GM12891 (cell line): ENCODE measurements around the gene AADACL4.
A peak's percentile ranks its signal among the peaks of the same experiment; 100 is the strongest.

Experiments used
- DNase-seq: peaks from one replicate; pipeline ENCODE4 v3.0.0; 2011; ENCODE audit warnings: low spot score; ENCODE audit not compliant: insufficient read length
- FAIRE-seq: peaks from 2 replicates; lab custom pipeline; 2011; peaks lifted over from hg19 to GRCh38; lab: Jason Lieb, UNC
- PAX5 ChIP-seq: IDR thresholded peaks from 2 replicates; pipeline ENCODE4 v1.6.1; 2011; ENCODE audit warnings: low read length, moderate library complexity, mild to moderate bottlenecking; ENCODE audit not compliant: insufficient read depth, severe bottlenecking
- POLR2A ChIP-seq: IDR thresholded peaks from 2 replicates; pipeline ENCODE4 v1.6.1; 2011; ENCODE audit warnings: low read depth, low read length, control low read depth
- POLR2AphosphoS5 ChIP-seq: IDR thresholded peaks from 2 replicates; pipeline ENCODE4 v1.6.1; 2011; ENCODE audit warnings: low read depth, low read length, control low read depth
- POU2F2 ChIP-seq: IDR thresholded peaks from 2 replicates; pipeline ENCODE4 v1.6.1; 2011; ENCODE audit warnings: low read depth, mild to moderate bottlenecking, control low read depth, low read length, moderate library complexity
- SPI1 ChIP-seq: IDR thresholded peaks from 2 replicates; pipeline ENCODE4 v1.6.1; 2011; ENCODE audit warnings: low read depth, low read length, control low read depth
- TAF1 ChIP-seq: IDR thresholded peaks from 2 replicates; pipeline ENCODE4 v1.6.1; 2011; ENCODE audit warnings: low read depth, low read length, control low read depth

AADACL4 gene

DNA sequence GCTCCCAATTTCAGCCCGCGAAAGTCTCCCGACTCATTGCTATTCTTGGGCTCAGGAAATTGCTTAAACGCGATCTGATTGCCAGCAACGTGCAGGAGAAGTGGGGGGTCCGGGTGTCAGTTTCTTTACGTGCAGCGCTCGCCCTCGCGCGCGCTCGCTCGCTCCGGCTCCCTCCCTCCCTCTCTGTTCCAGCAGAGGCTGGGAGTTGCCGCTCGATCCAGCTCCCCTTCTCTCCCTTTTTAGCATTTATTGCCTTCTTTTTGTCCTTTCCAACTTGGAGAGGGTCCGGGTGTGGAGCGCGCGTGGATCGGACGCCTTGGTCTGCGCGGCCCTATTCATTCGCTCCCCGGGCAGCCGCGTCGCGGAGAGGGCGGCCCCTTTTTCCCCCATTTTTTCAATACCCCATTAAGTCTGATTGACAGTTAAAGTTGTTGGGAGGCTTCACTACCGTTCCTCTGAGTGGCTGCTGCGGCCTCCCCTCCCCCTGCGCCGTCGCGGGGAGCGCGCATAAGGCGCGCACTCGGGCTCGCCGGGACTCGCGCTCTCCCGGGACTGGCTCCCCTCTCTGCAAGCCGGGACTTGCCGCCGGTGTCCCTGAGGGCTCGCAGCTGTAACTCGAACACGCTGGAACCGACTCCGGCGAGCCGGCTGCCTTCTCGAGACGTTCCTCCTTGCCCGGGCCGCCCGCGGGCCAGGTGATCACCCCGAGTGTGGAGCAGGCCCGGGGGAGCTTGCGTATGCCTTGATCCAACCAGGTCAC is 25.8 kb upstream of the AADACL4 start, which contains the start of gene DHRS3:
DHRS3 (minus strand) TSS at position 310 of the 760 bp plus-strand sequence. CDS start 862 bp downstream, outside the sequence.
- peak; percentile 46 for DNase-seq
- FAIRE-seq: no peak
- TF ChIP-seq SPI1 (no peak), POU2F2 (no peak), POLR2AphosphoS5 (no peak), TAF1 (no peak), POLR2A (no peak), PAX5 (no peak)

DNA sequence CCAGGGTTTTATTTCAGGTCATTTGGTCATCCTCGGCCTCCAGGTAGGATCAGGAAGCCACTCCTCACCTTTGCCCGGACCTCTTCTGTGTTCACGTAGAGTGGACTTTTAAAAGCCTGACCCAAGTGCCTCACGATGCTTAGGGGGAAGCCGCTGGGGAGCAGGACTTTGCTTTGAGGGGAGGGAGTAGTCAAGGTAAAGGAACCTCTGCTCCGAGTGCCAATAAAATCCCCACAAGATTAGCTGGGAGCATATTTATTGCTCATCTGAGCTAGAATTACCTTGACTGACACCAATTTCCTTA is 25.3 kb upstream of the AADACL4 start:
- TF ChIP-seq SPI1 (no peak), POLR2AphosphoS5 (no peak), POU2F2 (no peak), PAX5 (no peak), POLR2A (no peak), TAF1 (no peak)
- DNase-seq (no peak), FAIRE-seq (no peak)

DNA sequence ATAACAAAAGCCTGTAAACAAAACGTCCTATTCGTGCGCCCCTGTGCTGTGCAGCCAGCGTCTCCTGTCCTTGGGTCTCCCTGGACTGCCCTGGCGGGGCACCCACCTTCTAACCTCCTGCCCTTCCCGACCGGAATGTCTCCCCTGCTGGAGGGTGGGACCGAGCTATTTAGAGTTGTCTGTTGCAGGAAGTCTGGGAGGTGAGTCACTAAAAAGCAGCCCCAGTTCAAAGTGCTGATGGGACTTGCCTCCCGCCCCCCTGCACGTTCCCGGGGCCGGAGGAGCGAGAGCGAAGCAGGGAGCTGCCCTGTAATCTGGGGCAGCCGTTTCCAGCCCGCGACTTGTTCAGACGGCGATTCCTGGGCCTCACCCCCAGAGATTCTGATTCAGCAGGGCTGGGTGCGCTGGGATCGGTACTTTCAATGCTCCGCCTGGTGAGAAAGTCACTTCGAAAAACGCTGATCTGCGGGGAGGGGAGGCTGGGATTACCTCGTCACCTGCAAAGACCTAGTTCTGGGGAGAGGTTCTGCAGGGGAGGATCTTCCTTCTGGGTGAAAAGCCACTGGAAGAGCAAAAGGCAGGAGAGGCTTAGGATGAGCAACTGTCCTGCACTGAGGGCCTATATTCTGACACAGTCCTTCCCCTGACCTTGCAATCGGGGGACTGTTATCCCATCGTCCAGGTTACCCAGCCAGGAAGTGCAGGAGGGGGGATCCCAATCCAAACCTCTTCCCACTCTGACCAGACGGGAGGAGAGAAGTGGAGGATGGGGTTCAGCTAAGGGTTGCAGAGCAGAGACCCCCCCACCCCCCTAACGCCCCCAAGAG is 24.7 kb upstream of the AADACL4 start:
- TF ChIP-seq TAF1 (no peak), PAX5 (no peak), POU2F2 (no peak), SPI1 (no peak), POLR2A (no peak), POLR2AphosphoS5 (no peak)
- DNase-seq: no peak
- FAIRE-seq: no peak

DNA sequence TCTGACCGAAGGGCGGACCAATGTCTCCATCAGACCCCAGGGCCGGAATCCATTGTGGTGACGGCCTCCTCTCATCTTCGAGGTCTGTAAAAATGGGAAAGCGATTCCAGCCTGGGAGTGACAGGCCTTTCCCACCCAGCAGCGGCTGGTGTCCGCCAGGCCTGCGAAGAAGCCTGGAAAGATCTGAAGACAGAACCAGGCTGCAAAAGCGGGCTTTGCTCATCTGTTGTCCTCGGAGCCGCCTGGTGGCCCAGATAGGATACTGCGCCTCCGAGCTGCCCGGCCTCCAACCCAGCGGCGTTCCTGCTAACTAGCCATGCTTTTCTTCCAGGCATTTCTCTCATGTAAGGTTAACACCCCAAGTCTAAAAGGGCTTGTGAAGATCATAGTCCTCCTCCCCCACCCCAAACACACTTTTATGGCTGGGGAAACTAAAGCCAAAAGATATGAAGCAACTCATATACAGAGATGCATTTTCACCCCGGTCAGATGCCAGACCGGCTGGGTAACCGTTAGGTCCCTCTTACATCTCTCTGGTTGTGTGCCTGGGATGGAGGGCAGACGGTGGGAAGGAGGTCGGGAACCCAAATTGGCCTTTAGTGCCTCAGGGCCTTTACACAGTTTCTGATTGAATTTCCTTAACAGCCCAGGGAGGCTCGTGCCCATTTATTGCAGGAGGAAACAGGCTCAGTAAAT is 23.9 kb upstream of the AADACL4 start:
- FAIRE-seq (no peak), DNase-seq (peak; percentile 69)
- no peak for TF ChIP-seq POLR2A
- no peak for TF ChIP-seq TAF1
- TF ChIP-seq SPI1: no peak
- no peak for TF ChIP-seq POLR2AphosphoS5
- no peak for TF ChIP-seq PAX5
- TF ChIP-seq POU2F2: no peak

DNA sequence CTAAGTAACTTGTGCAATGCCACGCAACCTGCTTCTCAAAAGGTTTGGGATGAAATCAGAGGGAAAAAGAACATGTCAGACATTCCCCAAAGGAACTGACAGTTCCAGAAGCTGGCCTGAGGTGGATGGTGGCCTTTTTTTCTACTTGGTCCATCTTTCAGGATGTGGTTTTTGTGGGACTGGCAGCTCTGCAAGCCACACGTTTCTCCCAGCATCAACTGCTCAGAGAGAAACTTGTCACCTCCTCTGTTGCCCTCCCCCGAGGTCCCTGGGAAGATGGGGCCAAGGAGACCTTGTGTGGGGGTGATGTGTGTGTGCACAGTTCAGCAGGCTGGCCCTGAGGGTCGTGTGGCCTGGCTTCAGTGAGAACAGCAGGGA is 23.4 kb upstream of the AADACL4 start:
- FAIRE-seq: no peak
- DNase-seq: no peak
- TF ChIP-seq TAF1 (no peak), SPI1 (no peak), PAX5 (no peak), POLR2AphosphoS5 (no peak), POU2F2 (no peak), POLR2A (no peak)

DNA sequence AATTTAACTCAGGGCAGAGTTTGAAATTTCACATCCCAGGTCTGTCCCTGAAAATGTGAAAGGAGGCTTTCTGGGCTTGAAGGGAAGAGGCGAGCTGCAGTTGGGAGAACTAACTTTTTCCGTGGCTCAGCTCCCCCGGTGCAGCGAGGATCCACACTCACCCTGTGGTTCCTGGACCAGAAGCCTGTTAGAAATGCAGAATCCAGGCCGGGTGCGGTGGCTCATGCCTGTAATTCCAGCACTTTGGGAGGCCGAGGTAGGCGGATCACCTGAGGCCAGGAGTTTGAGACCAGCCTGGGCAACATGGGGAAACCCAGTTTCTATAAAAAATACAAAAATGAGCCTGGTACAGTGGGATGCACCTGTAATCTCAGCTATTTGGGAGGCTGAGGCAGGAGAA is 23.0 kb upstream of the AADACL4 start:
- FAIRE-seq (no peak), DNase-seq (no peak)
- TF ChIP-seq POLR2A: no peak
- TF ChIP-seq TAF1: no peak
- TF ChIP-seq POLR2AphosphoS5: no peak
- no peak for TF ChIP-seq POU2F2
- no peak for TF ChIP-seq SPI1
- no peak for TF ChIP-seq PAX5

DNA sequence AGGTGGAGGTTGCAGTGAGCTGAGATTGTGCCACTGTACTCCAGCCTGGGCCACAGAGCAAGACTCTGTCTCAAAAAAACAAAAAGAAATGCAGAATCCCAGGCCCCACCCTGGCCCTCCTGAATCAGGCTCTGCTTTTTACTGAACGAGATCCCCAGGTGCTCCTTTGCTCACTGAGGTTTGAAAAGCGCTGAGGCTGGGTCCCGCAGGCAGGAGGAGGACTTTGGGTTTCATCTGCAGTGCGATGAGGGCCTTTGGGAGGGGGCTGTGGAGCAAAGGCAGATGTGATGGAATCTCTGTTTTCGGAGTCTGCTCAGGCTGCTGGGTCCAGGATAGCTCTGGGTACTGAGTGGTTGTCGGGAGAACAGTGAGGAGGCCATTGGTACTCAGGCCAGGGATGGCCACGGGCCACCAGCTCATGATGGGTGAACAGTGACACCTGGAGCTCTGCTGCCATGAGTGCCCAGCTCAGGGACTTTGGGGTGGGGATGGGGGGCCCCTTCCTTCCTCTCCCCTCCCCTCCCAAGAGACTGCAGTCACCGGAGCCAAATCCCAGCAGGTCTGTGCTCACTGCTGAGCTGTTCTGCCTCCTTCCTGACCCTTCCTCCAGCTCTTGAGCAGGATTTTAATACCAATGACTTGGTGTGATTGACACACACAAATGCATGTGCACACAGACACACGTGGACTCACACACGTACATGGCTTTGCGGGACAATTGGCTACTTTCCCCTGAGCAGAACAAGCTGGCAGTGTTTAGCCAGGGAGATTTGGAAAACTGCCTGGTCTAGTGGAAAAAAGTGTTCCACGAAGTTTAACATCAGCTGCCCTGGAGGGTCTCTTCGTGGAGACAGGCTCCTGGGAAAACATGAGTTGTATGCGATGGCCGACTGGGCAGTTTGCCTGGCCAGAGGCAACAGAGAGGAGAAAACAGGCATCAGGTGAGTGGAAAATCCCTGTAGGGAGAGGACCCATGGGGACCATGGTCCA is 22.2 kb upstream of the AADACL4 start:
- no peak for TF ChIP-seq POLR2AphosphoS5
- no peak for TF ChIP-seq PAX5
- TF ChIP-seq TAF1: no peak
- no peak for TF ChIP-seq POU2F2
- TF ChIP-seq SPI1: no peak
- no peak for TF ChIP-seq POLR2A
- no peak for DNase-seq
- FAIRE-seq: no peak

DNA sequence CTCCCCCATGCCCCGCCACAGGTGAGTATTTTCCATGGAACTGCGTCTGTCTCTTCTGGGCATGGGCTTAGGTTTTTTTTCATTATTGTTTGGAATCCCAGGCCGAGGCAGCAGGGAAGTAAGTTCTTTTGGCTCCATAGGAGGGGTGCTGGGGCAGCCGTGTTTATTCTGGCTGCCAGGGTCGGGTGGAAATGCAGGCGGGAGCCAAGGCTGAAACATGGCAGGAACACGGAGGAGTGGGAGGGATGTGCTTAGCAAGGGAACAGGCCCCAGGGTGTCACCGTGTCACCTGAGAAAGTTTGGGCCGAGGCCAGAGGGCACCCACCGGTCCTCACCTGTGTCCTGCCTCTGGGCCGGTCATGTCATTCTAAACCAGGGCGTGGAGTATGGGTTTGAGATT is 21.4 kb upstream of the AADACL4 start:
- FAIRE-seq (no peak), DNase-seq (no peak)
- no peak for TF ChIP-seq POLR2AphosphoS5
- no peak for TF ChIP-seq PAX5
- TF ChIP-seq POLR2A: no peak
- TF ChIP-seq TAF1: no peak

DNA sequence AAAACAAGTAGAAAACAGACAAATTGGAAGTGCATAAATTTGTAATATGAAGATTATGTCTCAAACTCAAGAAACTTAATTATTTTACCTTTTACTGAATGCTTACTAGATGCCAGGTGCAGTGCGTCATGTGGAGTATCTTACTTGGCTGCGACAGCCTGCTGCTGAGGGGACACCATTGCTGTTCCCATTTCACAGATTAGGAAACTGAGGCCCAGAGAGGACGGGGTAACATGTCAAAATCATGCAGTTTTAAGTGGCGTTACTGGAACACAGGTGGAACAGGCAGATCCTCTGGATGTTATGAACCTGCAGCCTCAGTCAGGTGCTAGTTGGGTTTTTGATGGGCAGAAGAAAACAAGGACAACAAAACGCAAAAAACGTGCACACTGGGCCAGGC is 18.6 kb upstream of the AADACL4 start:
- DNase-seq: no peak
- TF ChIP-seq POLR2AphosphoS5 (no peak), POLR2A (no peak), SPI1 (no peak), POU2F2 (no peak), TAF1 (no peak), PAX5 (no peak)
- no peak for FAIRE-seq
